Measurements from ENCODE around the gene AFG3L2.

- no peak for TF ChIP-seq HDAC2 (IDR thresholded peaks at IDR 0.05)
- TF ChIP-seq CTCF (IDR thresholded peaks at IDR 0.05 in 2 of 3, conservative IDR thresholded peaks at IDR 0.05 in 1 of 3; ENCODE audit: control insufficient read depth in 2 of 3, extremely low read depth in 1 of 3, insufficient read depth in 1 of 3, low read depth in 3 of 3, low read length in 3 of 3), result no peak
- no peak for TF ChIP-seq RCOR1 (conservative IDR thresholded peaks at IDR 0.05; ENCODE audit: low read depth, low read length)
- TF ChIP-seq YY1 (IDR thresholded peaks at IDR 0.05; ENCODE audit: low read depth, low read length), result no peak
These were observed 24.8 kb downstream of the AFG3L2 start for GRCh38 chr18:12352188-12352587.

Measured in GM12878 (cell line).